ENCODE results near the gene MRPL40.

The MRPL40 gene

GRCh38 chr22:19394274-19395050 is 37.9 kb upstream of the MRPL40 start:
- DNase-seq (ENCODE audit: low read depth), result no peak
- TF ChIP-seq CTCF (conservative IDR thresholded peaks at IDR 0.05; ENCODE audit: low read depth, low read length), result no peak

DNA sequence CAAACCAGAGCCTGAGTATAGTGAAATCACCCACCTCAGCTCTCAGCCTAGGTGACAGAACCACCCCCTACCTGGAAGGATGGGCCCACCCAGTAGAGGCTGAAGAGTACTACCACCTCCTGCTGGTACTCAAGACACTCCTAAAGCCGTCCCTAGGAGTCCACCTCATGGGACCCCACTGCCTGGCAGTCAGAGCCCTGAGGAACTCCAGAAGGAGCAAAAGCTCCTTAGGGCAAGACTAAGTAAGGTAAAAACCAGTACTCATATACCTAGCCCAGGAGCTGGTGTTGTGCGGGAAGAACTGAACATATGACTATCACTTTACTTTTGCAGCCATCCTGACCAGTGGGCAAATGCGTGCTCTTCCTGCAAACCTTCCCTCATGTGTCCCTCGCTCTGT is 37.1 kb upstream of the MRPL40 start:
- H3K4me3 ChIP-seq (ENCODE audit: low read length), result no peak overlapping the region
- TF ChIP-seq CTCF (conservative IDR thresholded peaks at IDR 0.05; ENCODE audit: low read depth, low read length), result no peak
- no peak for DNase-seq (ENCODE audit: low read depth)

More at GRCh38 chr22:19394274-19395050, 37.9 kb upstream of the MRPL40 start:
- H3K4me3 ChIP-seq (ENCODE audit: low read length), result no peak overlapping the region

- TF ChIP-seq CTCF (conservative IDR thresholded peaks at IDR 0.05; ENCODE audit: low read depth, low read length), result no peak
- DNase-seq (ENCODE audit: low read depth), result no peak
- H3K4me3 ChIP-seq (ENCODE audit: low read length), result no peak overlapping the region
Measured at GRCh38 chr22:19396561-19396933, 35.8 kb upstream of the MRPL40 start.

DNA sequence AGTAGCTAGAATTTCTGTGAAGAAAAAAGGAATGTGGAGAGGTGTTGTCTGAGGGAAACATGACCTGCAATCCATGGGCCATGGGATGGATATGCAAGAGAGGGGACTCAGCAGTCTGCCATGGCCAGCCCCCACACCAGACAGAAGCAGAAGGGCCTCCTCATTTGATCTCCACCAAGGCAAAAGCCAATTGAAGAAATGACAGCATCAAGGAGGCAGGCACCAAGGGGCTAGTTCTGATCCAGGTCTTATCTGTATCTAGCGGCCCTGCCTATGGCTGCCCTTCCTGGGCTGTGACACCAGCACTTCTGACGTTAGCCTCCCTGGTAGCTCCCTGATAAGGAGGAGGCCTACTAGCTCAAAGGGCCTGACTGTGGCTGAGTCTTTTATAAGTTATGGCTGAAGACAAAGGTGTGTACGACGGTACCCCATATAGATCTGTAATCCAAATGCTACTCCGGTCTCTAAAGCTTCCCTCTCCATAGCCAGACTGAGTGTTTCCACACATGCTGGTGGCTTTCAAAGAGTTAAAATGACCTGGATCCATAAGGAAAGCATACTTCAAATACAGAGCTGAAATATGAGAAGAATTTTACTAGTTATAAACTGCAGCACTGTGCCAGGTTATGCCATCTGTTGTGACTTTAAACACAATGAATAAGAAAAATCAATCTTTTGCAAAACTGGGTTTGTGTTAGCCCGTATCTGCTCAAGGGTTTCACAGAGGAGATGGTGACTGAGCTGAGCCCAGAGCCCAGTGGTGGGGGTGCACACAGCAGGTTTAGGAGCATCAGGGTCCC is 35.2 kb upstream of the MRPL40 start:
- no peak for TF ChIP-seq CTCF (conservative IDR thresholded peaks at IDR 0.05; ENCODE audit: low read depth, low read length)
- H3K4me3 ChIP-seq (ENCODE audit: low read length), result no peak overlapping the region
- DNase-seq (ENCODE audit: low read depth), result no peak

DNA sequence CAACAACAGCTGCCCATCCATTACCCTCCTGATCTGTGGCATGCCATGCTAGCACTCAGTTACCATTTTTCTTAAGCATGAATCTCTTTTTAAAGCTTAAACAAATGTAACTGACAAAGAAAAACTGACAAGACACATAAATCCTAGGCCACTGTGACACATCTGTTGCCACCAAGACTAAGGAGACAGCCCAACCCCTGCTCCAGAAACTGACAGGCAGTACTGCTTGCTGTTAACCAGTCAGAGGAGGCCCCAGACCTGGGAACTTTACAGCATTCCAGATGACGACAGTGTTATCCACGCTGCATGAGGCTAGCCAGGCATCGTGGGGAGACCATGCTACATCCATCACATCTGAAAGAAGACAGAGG is 34.6 kb upstream of the MRPL40 start:
- DNase-seq (ENCODE audit: low read depth), result no peak
- TF ChIP-seq CTCF (conservative IDR thresholded peaks at IDR 0.05; ENCODE audit: low read depth, low read length), result no peak
- H3K4me3 ChIP-seq (ENCODE audit: low read length), result no peak overlapping the region

DNA sequence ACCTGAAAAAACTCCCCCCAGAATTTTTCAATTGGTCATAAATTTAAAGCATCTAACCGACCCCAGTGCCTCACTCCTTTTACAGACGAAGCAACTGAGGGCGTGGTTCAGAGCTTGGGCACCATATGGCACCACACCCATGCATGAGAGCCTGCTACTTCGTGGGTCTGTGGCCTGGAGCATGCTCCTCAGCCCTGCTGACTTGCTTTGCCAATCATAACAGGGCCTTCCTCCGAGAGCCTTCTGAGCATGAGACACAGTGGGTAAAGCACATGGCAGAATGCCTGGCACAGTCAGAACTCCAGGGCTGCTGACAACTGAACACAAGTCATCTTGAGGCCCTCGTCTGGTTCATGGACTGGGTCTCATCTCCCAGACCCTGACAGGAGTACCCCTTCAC is 34.1 kb upstream of the MRPL40 start:
- DNase-seq (ENCODE audit: low read depth), result no peak
- no peak overlapping the region for H3K4me3 ChIP-seq (ENCODE audit: low read length)
- no peak for TF ChIP-seq CTCF (conservative IDR thresholded peaks at IDR 0.05; ENCODE audit: low read depth, low read length)

GRCh38 chr22:19398652-19399051 is 33.7 kb upstream of the MRPL40 start:
- no peak for TF ChIP-seq CTCF (conservative IDR thresholded peaks at IDR 0.05; ENCODE audit: low read depth, low read length)
- no peak for DNase-seq (ENCODE audit: low read depth)
- no peak overlapping the region for H3K4me3 ChIP-seq (ENCODE audit: low read length)

Data from retinal pigment epithelial cell (primary cell).